ENCODE data around the gene DES.

Gene DES

DNA sequence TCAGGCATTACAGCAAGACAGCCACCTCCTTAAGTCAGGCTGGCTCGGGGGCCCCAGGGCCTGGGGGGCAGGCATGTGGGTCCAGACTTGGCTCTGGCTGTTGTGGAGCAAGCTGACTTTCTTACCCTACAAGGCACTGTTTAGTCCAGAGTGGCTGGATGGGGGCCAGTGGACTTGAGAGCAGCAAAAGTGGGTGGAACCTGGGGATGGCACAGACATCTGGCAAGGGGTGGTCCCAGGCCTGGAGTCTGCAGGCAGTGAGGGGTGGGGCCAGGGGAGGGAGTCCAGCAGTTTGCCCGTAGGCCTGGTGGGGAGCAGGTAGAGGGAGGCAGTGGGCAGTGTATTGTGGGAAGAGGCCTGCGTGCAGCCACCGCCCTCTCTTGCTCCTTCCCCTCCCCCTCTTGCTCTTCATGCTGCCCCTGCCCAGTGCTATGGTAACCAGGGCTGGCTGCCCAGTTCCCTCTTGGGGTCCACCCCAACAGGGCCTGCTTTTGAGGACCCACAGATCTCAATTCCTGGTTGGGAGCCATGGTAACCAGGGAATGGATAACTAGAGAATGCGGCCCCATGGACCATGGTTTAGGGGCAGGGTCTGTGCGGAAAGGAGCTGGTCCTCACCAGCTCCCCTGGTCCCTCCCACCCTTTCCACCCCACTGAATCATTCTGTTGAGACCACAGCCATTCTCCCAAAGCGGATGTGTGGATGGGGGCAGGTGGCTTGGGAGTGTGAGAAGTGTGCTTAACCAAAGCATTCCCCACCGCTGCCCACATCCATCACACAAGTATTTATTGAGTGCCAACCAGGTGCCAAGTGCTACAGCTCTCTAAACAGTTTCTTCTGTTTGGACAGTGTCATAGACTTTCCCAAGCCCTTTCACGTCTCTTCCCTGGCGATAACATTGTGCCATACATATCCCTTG, 35.8 kb downstream of the DES start:
- DNase-seq (ENCODE audit: low read depth in 3 of 3) = no peak

DNA sequence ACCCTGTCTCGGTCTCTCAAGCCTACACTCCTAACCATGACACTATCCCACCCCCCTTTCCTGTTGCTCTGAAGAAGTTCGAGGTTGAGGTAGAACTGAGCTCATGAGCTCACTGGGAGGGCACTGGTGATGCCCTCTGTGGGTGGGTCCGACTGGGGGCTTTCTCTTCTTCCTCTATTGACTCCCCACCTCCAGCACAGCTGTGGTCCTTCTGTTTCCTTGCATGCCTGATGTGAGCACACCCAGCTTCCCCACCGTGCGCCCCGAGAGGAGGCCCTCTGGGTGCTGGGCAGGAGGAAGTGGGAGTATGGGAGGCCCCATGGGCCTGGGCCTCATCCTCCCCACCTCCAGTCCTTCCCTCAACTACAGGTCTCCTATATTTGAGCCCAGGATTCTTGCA, 37.4 kb downstream of the DES start:
- no peak for DNase-seq (ENCODE audit: low read depth in 3 of 3)

DNA sequence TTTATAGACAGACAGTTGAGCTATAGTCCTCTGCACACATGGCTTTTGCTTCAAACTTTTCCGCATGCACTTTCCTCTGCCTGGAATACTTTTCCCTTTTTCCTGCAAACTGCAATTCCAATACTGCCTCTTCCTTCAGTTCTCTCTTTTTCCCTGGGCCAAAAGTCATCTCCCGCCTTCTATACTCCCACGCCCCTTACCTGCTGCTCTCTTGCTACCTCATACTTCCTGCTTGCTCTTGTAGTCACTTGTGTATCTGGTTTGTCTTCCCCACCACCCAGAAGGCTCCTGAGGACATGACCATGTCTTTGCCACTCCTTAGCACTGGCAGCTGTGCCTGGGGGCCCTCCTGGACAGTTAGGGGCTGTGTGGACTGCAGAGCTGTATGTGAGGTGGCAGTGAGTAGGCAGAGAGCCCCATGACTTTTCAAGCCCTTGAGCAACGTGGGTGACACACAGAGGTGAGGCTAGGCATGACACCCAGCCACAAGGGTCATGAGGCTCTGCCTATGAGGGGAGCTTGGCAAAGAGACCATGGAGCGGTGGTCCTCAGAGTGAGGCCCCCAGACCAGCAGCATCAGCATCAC, 39.7 kb downstream of the DES start:
- DNase-seq (ENCODE audit: low read depth in 3 of 3) = no peak

DNA sequence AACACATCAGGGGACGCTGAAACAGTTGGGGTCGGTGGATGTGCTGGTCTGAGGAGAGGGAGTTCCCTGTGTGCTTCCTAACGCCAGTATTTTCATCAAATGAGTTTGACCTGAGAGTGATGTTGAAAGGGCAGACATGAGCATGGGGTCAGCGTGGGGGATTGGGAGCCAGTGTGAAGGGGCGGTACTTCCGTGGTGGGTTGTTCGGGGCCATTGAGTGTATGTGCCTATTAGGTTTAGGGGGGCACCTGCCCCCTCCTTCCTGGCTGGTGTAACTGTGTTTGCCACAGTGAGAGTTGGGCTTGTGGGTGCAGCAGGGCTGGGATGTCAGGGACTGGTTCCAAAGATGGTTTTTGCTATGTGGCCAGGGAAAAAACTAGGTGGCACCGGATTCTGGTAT, 40.8 kb downstream of the DES start:
- DNase-seq (ENCODE audit: low read depth in 3 of 3) = no peak

DNA sequence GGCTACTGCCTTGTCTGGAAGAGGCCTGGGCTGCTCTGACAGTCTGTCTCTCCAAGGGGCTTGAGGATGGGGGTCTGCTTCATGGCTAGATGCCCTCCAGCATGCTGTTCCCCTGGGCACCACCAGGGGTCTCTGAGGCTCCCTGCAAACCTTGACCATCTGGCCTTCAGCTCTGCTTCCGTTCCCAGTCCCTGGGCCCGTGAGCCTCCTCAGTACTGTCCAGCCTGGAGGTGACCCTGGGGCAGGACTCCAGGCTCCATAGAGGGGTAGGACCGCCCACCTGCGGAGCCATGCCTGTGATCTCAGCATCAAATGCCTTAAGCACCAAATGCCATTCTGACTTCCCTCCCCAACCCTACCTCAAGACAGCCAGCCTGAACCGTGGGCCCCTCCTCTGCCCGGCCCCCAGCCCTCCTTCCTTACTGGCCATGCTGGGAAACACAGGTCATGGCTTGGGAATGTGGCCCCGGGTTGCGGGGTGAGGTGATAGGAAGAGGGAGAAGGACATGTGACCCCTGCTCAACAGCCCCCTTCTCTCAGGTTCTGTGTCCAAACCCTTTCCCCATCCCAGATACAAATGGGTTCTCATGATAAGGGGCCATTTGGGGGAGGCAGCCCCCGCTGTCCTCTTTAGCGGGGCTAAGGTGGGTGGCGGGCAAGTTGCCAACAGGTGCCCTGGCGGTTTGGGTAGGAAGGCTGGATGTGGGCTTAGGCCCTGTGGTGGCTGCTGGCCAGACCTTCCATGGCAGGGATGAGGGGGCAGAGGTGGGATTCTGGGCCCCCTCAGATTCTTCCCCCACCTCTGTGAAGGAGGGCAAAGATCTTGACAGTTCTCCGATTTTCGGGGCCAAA, 41.5 kb downstream of the DES start:
- DNase-seq (ENCODE audit: low read depth in 3 of 3) = peak in 2 of 3 donors; percentile 21 to 32

DNA sequence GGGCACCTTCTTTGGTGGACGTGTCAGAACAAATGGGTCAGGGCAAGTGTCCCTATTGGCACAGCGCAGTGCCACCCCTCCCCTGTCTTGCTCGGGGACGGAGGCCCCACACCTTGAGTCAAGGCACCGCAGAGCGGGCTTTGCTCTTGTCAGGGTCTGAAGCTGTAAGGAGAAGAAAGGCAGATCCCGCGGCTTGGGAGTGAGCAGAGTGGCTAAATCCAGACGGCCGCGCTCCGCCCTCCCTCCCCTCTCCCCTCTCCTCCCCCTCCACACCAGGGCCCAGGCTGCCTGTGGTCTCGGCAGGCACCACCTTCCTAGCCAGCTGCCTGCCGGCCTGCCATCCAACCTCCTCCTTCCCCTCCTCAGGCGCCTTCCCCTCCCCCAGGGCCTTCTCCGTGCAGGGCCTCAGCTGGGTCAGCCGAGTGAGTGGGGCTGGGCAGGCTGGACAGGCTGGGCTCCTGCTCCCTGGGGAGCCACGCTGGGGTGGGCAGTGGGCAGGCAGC, 42.3 kb downstream of the DES start:
- DNase-seq (ENCODE audit: low read depth in 3 of 3) = no peak

DNA sequence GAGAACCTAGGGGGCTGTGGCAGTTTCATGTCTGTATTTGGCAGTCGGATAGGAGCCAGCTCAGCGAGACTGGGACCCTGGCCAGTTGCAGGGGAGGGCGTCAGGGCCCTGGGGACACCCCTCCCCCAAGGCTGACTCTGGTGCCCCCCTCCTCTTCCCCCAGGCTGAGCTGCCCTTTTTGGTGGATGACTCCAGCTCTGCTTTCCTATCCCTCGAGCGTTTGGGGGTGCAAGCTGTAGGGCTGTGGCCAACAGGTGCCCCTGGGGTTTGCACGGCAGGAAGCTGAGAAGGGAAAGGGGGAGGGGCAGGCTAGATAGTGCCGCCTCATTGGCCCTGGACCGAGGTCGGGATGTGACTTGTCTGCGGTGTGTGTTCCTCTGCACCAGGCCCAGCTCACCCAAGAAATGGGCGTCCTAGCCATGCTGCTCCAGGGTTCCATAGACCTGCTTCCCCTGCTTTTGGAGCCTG, 42.9 kb downstream of the DES start:
- no peak for DNase-seq (ENCODE audit: low read depth in 3 of 3)

DNA sequence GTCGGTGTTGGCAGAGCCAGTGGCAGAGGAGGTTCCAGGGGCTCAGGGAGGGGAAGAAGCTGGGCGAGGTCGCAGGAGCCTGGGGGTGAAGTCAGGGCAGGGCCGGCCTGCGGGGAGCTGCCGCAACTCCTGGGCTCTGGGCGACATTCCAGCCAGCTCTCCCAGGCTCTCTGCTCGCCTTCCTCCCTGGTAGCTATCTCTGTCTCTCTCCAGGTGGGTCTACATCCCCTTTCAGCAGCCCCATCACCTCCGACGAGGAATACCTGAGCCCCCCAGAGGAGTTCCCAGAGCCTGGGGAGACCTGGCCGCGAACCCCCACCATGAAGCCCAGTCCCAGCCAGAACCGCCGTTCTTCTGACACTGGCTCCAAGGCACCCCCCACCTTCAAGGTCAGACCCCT, 43.5 kb downstream of the DES start:
- no peak for DNase-seq (ENCODE audit: low read depth in 3 of 3)

DNA sequence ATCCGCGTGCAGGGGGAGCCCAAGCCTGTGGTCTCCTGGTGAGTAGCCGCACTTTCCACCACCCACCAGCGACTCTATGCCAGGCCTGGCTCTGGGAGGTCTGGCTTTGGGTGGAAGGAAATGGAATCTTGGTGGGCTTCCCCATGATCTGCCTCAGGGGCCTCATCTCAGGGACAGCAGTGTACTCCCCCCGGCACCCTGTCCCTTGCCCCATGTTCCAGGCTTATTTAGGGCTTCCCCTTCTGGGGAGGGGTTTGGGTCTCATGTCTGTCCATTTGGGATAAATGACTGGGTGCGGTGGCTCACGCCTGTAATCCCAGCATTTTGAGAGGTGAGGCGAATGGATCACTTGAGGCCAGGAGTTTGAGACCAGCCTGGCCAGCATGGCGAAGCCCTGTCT, 44.2 kb downstream of the DES start:
- no peak for DNase-seq (ENCODE audit: low read depth in 3 of 3)

DNA sequence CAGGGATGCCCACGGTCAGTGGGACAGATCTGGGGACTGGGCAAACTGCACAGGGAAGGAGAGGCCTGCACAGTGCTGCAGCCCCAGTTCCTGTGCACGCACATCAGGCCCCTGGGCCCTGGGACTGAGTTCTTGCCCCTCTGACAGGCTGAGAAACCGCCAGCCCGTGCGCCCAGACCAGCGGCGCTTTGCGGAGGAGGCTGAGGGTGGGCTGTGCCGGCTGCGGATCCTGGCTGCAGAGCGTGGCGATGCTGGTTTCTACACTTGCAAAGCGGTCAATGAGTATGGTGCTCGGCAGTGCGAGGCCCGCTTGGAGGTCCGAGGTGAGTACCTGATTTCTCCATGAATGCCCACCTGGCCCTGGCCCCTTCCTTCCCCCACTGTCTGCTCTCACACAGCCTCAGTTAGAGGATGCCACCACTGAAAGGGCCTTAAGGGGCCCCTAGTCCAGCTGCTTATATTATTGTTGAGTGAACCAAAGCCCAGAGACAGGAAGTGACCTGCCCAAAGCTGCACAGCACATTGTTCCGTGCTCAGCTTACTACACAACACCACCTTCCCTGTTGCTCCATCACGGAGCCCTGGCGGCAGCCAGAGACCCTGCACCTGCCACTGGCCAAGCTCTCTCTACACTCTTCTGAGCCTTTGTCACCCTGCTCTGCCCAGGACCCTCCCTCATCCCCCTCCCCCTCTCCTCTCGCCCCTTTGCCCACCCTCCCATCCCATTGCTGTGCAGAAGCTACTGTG, 46.3 kb downstream of the DES start:
- no peak for DNase-seq (ENCODE audit: low read depth in 3 of 3)

DNA sequence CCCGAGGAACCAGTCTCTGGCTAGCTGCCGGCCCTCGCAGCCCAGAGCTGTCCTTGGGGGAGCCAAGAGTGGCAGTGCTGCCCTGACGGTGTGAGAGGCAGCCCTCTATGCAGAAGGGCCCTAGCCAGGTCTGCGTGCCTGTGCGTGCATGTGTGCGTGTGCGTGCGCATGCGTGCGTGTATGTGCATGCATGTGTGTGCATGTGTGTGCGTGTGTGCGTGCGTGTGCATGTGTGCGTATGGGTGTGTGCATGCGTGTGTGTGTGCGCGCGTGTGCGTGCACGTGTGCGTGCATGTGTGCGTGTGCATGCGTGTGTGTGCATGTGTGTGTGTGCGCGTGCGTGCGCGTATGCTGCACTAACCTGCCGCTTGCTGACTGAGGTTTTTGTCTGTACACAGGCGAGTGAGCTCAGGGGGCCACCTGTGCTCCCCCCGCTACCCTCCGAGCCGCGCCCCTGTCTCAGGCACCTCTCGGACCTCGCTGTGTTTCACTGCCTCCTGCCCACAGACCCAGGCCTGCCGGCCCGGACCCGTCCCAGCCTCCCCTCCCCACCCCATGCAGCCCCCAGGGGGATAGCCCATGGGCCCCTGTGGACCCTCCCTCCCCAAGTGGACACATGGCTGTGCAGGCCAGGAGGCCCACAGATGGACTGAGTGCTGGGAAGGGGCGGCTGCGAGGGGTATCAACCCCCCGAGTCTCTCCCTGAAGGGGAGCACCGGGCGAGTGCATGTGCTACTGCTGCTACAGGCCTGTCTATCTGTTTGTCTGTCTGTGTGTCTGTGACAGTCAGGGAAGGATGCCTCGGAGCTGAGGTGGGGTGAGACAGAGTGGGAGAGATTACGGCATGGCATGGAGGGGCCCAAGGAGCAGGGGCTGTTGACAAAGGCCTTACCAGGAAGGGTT, 47.7 kb downstream of the DES start:
- no peak for DNase-seq (ENCODE audit: low read depth in 3 of 3)

DNA sequence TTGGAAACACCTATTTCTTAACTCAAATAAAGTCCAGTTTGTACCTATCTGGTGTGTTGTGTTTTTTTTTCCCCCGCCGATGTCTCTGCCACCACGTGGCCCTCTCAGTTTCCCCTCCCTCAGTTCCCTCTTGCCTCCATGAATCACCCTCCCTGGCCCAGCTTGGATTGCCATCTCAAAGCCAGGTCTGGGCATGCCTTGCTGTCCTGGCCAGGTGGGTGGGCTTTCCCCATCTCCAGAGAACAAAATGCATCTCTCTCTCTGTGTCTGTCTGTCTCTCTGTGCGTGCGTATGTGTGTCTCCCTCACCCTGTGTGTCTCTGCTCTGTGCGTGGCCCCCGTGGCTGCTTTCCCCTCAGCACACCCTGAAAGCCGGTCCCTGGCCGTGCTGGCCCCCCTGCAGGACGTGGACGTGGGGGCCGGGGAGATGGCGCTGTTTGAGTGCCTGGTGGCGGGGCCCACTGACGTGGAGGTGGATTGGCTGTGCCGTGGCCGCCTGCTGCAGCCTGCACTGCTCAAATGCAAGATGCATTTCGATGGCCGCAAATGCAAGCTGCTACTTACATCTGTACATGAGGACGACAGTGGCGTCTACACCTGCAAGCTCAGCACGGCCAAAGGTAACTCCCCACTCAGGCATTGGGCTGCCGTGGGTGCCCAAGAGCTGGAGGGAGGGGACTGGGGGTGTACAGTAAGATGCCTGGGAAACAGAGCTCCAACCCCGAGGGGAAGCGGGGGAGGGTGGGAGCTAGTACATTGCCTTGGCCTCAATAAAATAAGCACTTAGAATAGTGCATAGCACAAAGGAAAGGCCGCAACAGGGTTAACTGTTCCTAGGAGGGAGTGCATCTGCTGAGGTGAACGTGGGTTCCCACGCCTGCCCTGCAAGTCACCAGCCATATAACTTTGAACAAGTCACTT, 48.9 kb downstream of the DES start:
- no peak for DNase-seq (ENCODE audit: low read depth in 3 of 3)

DNA sequence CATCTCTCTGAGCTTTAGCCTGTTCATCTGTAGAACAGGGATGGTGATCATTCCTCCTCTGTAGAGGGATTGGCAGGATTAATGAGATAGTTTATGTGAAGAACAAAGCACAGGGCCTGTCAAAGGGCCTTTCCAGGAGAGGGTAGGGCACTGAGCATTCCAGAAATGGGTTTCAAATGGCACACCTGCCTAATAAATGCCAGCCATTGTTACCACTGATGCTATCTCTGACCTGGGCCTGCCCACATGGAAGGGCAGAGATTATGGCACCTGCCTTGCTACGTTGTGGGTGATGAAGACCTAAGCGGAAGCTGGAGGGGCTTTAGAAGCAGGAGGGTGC, 49.5 kb downstream of the DES start:
- DNase-seq (ENCODE audit: low read depth in 3 of 3) = no peak

DNA sequence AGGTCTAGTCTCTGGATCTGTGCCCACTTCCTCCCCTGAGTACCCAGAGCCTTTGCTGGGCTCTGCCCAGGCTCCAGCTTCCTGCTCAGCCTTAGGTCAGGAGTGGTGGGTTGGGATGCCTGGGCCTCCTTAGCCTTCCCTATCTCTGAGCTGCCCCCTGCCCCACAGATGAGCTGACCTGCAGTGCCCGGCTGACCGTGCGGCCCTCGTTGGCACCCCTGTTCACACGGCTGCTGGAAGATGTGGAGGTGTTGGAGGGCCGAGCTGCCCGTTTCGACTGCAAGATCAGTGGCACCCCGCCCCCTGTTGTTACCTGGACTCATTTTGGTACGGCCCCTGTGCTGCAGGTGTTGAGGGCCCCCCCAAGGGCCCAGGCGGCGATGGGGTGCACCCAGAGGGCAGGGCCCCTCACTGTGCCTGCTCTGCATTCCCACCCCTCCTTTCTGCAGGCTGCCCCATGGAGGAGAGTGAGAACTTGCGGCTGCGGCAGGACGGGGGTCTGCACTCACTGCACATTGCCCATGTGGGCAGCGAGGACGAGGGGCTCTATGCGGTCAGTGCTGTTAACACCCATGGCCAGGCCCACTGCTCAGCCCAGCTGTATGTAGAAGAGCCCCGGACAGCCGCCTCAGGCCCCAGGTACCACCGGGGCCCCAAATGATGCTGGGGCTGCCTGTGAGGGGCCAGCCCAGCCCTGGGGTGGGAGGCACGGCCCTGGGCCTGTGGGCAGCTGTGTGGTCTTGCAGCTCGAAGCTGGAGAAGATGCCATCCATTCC, 50.4 kb downstream of the DES start:
- DNase-seq (ENCODE audit: low read depth in 3 of 3) = no peak

DNA sequence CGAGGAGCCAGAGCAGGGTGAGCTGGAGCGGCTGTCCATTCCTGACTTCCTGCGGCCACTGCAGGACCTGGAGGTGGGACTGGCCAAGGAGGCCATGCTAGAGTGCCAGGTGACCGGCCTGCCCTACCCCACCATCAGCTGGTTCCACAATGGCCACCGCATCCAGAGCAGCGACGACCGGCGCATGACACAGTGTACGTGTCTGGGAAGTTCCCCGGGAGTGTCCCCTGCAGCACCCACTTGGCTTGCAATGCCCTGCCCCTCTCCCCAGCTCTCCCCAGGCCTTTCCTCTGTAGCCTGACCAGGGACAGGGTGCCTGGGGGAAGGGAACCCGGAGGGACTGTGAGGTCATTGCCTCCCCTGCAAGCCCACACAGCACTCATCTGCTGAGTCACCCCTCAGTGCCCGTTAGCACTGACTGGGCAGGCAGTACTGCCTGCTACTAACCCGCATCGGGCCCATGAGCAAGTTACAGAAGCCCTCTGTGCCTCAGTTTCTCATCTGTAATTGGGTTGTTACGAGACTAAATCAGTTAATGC, 51.1 kb downstream of the DES start:
- DNase-seq (ENCODE audit: low read depth in 3 of 3) = no peak

DNA sequence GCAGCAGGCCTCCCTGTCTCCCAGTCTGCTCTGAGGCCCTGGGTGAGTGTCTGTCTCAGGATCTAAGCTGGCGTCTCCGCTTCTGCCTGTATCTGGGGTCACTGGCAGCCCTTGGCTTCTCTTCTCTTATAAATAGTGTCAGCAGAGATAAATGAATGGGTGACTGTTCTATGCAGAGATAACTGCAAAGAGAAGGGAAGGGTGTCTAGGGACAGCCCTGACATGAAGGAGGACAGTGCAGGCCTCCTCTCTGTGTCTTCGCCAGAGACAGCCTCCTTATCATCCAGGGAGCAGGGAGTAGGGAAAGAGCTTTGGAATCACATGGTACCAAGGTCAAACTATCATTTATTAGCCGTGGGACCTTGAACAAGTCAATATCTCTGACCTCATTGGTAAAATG, 52.3 kb downstream of the DES start:
- DNase-seq (ENCODE audit: low read depth in 3 of 3) = no peak

DNA sequence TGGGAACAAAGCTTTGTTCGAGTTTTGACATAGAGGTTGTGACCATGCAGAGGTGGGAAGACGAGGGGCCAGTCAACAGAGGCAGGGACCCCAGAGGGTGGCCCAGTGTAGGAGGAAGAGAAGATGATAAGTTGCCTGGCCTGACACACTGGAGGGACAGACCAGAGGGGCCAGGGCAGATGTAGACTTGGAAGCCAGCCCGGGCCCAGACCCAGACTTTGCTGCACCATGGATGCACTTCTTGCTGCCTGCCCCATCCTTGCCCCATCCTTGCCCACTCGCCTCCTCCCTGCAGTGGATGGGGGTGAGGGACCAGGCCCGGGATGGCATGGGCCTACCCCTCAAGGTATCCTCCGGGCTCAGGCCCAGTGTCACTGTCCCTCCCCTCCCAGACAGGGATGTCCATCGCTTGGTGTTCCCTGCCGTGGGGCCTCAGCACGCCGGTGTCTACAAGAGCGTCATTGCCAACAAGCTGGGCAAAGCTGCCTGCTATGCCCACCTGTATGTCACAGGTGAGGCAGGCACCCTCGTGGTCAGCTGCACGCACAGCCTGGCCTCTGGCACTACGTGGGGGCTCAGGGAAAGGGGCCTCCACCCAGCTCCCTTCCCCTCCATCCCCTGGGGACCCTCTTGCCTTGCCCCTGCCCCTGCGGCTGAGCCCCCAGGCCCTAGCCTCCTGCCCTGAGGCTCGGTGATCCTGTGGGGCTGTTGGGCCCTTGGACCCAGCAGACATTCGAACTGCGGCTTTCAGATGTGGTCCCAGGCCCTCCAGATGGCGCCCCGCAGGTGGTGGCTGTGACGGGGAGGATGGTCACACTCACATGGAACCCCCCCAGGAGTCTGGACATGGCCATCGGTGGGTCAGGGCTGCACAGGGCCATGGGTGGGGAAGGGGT, 53.5 kb downstream of the DES start:
- DNase-seq (ENCODE audit: low read depth in 3 of 3) = no peak
